HEK293 (cell line): ENCODE measurements around the gene ZNF783.

Experiments
- CTCF ChIA-PET: fragments of 350-600 bp; formaldehyde crosslinking; extraction: SDS; loops from one replicate; lab custom pipeline; 2021; ENCODE audit warnings: antibody characterized with exemption; lab: Yijun Ruan, JAX
- POLR2A ChIA-PET: fragments of 300-600 bp; formaldehyde crosslinking; extraction: SDS; loops from one replicate; lab custom pipeline; 2020; ENCODE audit warnings: antibody characterized with exemption, inconsistent platforms; lab: Yijun Ruan, JAX
- H3K27ac ChIP-seq: fragments of 200-500 bp; sonication (Bioruptor generic); 2 replicates; pipeline ENCODE4 v1.5.1; 2014; ENCODE audit warnings: low read depth, low read length, control low read depth, inconsistent platforms; ENCODE audit errors: extremely low read depth
- H3K36me3 ChIP-seq, 2 experiments: fragments of 200-500 bp in 1 of 2; sonication (Bioruptor generic) in 1 of 2; 1 replicate in 1 of 2; 2 replicates in 1 of 2; pipeline ENCODE4 v1.5.1; 2014 to 2017; ENCODE audit warnings: inconsistent platforms in 2 of 2, low read length in 2 of 2; ENCODE audit not compliant: control insufficient read depth in 2 of 2, insufficient read depth in 1 of 2
- H3K4me1 ChIP-seq: fragments of 200-500 bp; sonication (Bioruptor generic); 2 replicates; pipeline ENCODE4 v1.5.1; 2014; ENCODE audit warnings: mild to moderate bottlenecking, low read length, inconsistent platforms; ENCODE audit not compliant: control insufficient read depth, insufficient read depth
- H3K4me3 ChIP-seq: 2 replicates; pipeline ENCODE4 v1.5.1; 2011; ENCODE audit warnings: low read depth, mild to moderate bottlenecking, control low read depth, low read length, moderate library complexity
- H3K9me3 ChIP-seq: fragments of 200-500 bp; sonication (Bioruptor generic); 2 replicates; pipeline ENCODE4 v1.5.1; 2014; ENCODE audit warnings: low read depth, low read length, inconsistent platforms; ENCODE audit not compliant: control insufficient read depth, insufficient read depth
- GLI2 ChIP-seq: fragments of 450-650 bp; formaldehyde crosslinking; IDR thresholded peaks from 2 replicates; pipeline ENCODE4; 2017; ENCODE audit warnings: missing biosample characterization, missing genetic modification characterization, low read depth, borderline replicate concordance
- HOXA7 ChIP-seq: sonication (generic); formaldehyde crosslinking; IDR thresholded peaks from 2 replicates; pipeline ENCODE4 v1.8.1; 2022; ENCODE audit warnings: missing genetic modification reagents, borderline replicate concordance
- KLF8 ChIP-seq: fragments of 450-650 bp; formaldehyde crosslinking; IDR thresholded peaks from 2 replicates; pipeline ENCODE4 v1.5.1; 2016; ENCODE audit warnings: missing biosample characterization, missing genetic modification characterization
- SP2 ChIP-seq: fragments of 450-650 bp; formaldehyde crosslinking; IDR thresholded peaks from 2 replicates; pipeline ENCODE4 v1.5.1; 2016; ENCODE audit warnings: missing biosample characterization, missing genetic modification characterization
- TRIM28 ChIP-seq: IDR thresholded peaks from 2 replicates; pipeline ENCODE4 v1.6.1; 2011; ENCODE audit warnings: low read length, control low read depth, borderline replicate concordance
- ZBTB48 ChIP-seq: fragments of 450-650 bp; formaldehyde crosslinking; IDR thresholded peaks from 2 replicates; pipeline ENCODE4 v1.5.1; 2016; ENCODE audit warnings: missing biosample characterization, missing genetic modification characterization
- ZFP37 ChIP-seq: fragments of 450-650 bp; formaldehyde crosslinking; IDR thresholded peaks from 2 replicates; pipeline ENCODE4 v1.5.1; 2016; ENCODE audit warnings: missing biosample characterization, missing genetic modification characterization
- ZFP69B ChIP-seq: fragments of 450-650 bp; formaldehyde crosslinking; IDR thresholded peaks from 2 replicates; pipeline ENCODE4 v1.5.1; 2016; ENCODE audit warnings: missing biosample characterization, missing genetic modification characterization
- ZNF121 ChIP-seq: fragments of 450-650 bp; formaldehyde crosslinking; IDR thresholded peaks from 2 replicates; pipeline ENCODE4 v1.5.1; 2016; ENCODE audit warnings: missing biosample characterization, missing genetic modification characterization
- ZNF146 ChIP-seq: fragments of 450-650 bp; formaldehyde crosslinking; IDR thresholded peaks from 2 replicates; pipeline ENCODE4 v1.5.1; 2016; ENCODE audit warnings: missing biosample characterization, missing genetic modification characterization
- ZNF169 ChIP-seq: fragments of 450-650 bp; formaldehyde crosslinking; IDR thresholded peaks from 2 replicates; pipeline ENCODE4 v1.5.1; 2016; ENCODE audit warnings: missing biosample characterization, missing genetic modification characterization
- ZNF202 ChIP-seq: fragments of 450-650 bp; formaldehyde crosslinking; IDR thresholded peaks from 2 replicates; pipeline ENCODE4 v1.5.1; 2016; ENCODE audit warnings: missing biosample characterization, missing genetic modification characterization, borderline replicate concordance
- ZNF221 ChIP-seq: fragments of 450-650 bp; formaldehyde crosslinking; IDR thresholded peaks from 2 replicates; pipeline ENCODE4 v1.5.1; 2017; ENCODE audit warnings: missing biosample characterization, missing genetic modification characterization, borderline replicate concordance
- ZNF24 ChIP-seq: fragments of 450-650 bp; formaldehyde crosslinking; IDR thresholded peaks from 2 replicates; pipeline ENCODE4 v1.5.1; 2016; ENCODE audit warnings: missing biosample characterization, missing genetic modification characterization
- ZNF335 ChIP-seq: fragments of 450-650 bp; formaldehyde crosslinking; conservative IDR thresholded peaks from 2 replicates; pipeline ENCODE4 v1.5.1; 2016; ENCODE audit warnings: missing biosample characterization, missing genetic modification characterization
- ZNF433 ChIP-seq: fragments of 450-650 bp; formaldehyde crosslinking; IDR thresholded peaks from 2 replicates; pipeline ENCODE4 v1.5.1; 2016; ENCODE audit warnings: missing biosample characterization, missing genetic modification characterization, low read depth
- ZNF560 ChIP-seq: fragments of 450-650 bp; formaldehyde crosslinking; IDR thresholded peaks from 2 replicates; pipeline ENCODE4 v1.5.1; 2017; ENCODE audit warnings: missing biosample characterization, missing genetic modification characterization, borderline replicate concordance
- ZNF623 ChIP-seq: fragments of 450-650 bp; formaldehyde crosslinking; IDR thresholded peaks from 2 replicates; pipeline ENCODE4 v1.5.1; 2016; ENCODE audit warnings: missing biosample characterization, missing genetic modification characterization
- ZNF776 ChIP-seq: fragments of 450-650 bp; formaldehyde crosslinking; IDR thresholded peaks from 2 replicates; pipeline ENCODE4 v1.5.0; 2017; ENCODE audit warnings: missing biosample characterization, missing genetic modification characterization, borderline replicate concordance
- ZNF785 ChIP-seq: fragments of 450-650 bp; formaldehyde crosslinking; IDR thresholded peaks from 2 replicates; pipeline ENCODE4 v1.5.1; 2016; ENCODE audit warnings: missing biosample characterization, missing genetic modification characterization
- TF ChIP-seq, protein P1 (sequence below): fragments of 450-650 bp; formaldehyde crosslinking; IDR thresholded peaks from 2 replicates; pipeline ENCODE4 v1.5.1; 2016; ENCODE audit warnings: missing biosample characterization, missing genetic modification characterization, borderline replicate concordance
- TF ChIP-seq, protein P2 (sequence below): fragments of 450-650 bp; formaldehyde crosslinking; IDR thresholded peaks from 2 replicates; pipeline ENCODE4 v1.5.1; 2016; ENCODE audit warnings: missing biosample characterization, missing genetic modification characterization
- TF ChIP-seq, protein P3 (sequence below): fragments of 450-650 bp; formaldehyde crosslinking; IDR thresholded peaks from 2 replicates; pipeline ENCODE4 v1.5.1; 2016; ENCODE audit warnings: missing biosample characterization, missing genetic modification characterization
- TF ChIP-seq, protein P4 (sequence below): fragments of 450-650 bp; formaldehyde crosslinking; IDR thresholded peaks from 2 replicates; pipeline ENCODE4 v1.5.1; 2016; ENCODE audit warnings: missing biosample characterization, missing genetic modification characterization
- TF ChIP-seq, protein P5 (sequence below): fragments of 450-650 bp; formaldehyde crosslinking; IDR thresholded peaks from 2 replicates; pipeline ENCODE4 v1.5.1; 2016; ENCODE audit warnings: missing biosample characterization, missing genetic modification characterization

Gene ZNF783

DNA sequence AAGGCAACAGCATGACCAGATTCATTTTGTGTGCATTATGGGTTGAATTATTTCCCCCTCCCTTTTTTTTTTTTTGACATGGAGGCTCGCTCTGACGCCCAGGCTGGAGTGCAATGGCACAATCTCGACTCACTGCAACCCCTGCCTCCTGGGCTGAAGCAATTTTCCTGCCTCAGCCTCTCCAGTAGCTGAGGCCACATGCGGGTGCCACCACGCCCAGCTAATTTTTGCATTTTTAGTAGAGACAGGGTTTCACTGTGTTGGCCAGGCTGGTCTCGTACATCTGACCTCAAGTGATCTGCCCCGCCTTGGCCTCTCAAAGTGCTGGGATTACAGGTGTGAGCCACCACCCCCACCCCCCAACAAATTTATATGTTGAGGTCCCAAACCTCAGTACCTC lies 42.0 kb downstream of the ZNF783 start (continued):
- TF ChIP-seq, protein P1, sequence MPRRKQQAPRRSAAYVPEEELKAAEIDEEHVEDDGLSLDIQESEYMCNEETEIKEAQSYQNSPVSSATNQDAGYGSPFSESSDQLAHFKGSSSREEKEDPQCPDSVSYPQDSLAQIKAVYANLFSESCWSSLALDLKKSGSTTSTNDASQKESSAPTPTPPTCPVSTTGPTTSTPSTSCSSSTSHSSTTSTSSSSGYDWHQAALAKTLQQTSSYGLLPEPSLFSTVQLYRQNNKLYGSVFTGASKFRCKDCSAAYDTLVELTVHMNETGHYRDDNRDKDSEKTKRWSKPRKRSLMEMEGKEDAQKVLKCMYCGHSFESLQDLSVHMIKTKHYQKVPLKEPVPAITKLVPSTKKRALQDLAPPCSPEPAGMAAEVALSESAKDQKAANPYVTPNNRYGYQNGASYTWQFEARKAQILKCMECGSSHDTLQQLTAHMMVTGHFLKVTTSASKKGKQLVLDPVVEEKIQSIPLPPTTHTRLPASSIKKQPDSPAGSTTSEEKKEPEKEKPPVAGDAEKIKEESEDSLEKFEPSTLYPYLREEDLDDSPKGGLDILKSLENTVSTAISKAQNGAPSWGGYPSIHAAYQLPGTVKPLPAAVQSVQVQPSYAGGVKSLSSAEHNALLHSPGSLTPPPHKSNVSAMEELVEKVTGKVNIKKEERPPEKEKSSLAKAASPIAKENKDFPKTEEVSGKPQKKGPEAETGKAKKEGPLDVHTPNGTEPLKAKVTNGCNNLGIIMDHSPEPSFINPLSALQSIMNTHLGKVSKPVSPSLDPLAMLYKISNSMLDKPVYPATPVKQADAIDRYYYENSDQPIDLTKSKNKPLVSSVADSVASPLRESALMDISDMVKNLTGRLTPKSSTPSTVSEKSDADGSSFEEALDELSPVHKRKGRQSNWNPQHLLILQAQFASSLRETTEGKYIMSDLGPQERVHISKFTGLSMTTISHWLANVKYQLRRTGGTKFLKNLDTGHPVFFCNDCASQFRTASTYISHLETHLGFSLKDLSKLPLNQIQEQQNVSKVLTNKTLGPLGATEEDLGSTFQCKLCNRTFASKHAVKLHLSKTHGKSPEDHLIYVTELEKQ (tag by site-specific recombination) = no peak
- no peak for TF ChIP-seq HOXA7 (CRISPR knock-in tag)
- TF ChIP-seq ZNF785 = no peak
- no peak for TF ChIP-seq ZNF169 (tag by site-specific recombination)
- TF ChIP-seq ZNF221 = no peak
- TF ChIP-seq ZFP37 (tag by site-specific recombination) = no peak
- no peak for TF ChIP-seq TRIM28
- TF ChIP-seq, protein P2, sequence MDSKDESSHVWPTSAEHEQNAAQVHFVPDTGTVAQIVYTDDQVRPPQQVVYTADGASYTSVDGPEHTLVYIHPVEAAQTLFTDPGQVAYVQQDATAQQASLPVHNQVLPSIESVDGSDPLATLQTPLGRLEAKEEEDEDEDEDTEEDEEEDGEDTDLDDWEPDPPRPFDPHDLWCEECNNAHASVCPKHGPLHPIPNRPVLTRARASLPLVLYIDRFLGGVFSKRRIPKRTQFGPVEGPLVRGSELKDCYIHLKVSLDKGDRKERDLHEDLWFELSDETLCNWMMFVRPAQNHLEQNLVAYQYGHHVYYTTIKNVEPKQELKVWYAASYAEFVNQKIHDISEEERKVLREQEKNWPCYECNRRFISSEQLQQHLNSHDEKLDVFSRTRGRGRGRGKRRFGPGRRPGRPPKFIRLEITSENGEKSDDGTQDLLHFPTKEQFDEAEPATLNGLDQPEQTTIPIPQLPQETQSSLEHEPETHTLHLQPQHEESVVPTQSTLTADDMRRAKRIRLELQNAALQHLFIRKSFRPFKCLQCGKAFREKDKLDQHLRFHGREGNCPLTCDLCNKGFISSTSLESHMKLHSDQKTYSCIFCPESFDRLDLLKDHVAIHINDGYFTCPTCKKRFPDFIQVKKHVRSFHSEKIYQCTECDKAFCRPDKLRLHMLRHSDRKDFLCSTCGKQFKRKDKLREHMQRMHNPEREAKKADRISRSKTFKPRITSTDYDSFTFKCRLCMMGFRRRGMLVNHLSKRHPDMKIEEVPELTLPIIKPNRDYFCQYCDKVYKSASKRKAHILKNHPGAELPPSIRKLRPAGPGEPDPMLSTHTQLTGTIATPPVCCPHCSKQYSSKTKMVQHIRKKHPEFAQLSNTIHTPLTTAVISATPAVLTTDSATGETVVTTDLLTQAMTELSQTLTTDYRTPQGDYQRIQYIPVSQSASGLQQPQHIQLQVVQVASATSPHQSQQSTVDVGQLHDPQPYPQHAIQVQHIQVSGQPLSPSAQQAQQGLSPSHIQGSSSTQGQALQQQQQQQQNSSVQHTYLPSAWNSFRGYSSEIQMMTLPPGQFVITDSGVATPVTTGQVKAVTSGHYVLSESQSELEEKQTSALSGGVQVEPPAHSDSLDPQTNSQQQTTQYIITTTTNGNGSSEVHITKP = no peak
- TF ChIP-seq ZNF121 (tag by site-specific recombination) = no peak

DNA sequence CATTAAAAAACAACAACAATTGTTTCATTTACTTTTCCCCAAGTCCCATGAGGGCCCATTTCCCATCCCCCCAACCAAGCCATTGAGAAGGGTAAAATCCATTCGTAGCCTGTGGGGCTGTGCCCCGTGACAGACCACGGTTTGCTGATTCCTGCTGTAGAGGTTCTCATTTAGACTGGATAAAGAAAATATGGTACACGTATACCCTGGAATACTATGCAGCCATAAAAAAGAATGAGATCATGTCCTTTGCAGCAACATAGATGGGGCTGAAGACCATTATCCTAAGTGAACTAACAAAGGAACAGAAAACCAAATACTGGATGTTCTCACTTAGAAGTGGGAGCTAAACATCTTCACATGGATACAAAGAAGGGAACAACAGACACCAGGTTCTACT lies 44.9 kb downstream of the ZNF783 start:
- ChIA-PET CTCF (interaction anchor here (0.6 kb wide), 1 partner anchor 17 kb away, joined by 4 read pairs; no protein-coding TSS in a partner anchor), POLR2A (no interaction called here)
- no peaks in the 10 kb centered on the region for H3K9me3 ChIP-seq
- no peaks in the 10 kb centered on the region for H3K4me1 ChIP-seq
- H3K36me3 ChIP-seq = no peaks in the 10 kb centered on the region
- no peak overlapping the region for H3K4me3 ChIP-seq
- no peak overlapping the region for H3K27ac ChIP-seq
- TF ChIP-seq GLI2 (tag by site-specific recombination) (no peak), ZFP69B (tag by site-specific recombination) (no peak), ZNF776 (tag by site-specific recombination) (no peak), SP2 (tag by site-specific recombination) (no peak), ZNF202 (tag by site-specific recombination) (no peak), ZNF433 (no peak), ZNF623 (no peak), ZNF24 (tag by site-specific recombination) (no peak), ZNF560 (tag by site-specific recombination) (no peak), KLF8 (tag by site-specific recombination) (no peak), ZBTB48 (tag by site-specific recombination) (no peak), ZNF146 (tag by site-specific recombination) (peak; percentile 80; the same call in 1 of the 2 replicates), ZNF335 (no peak)
- TF ChIP-seq, protein P3, sequence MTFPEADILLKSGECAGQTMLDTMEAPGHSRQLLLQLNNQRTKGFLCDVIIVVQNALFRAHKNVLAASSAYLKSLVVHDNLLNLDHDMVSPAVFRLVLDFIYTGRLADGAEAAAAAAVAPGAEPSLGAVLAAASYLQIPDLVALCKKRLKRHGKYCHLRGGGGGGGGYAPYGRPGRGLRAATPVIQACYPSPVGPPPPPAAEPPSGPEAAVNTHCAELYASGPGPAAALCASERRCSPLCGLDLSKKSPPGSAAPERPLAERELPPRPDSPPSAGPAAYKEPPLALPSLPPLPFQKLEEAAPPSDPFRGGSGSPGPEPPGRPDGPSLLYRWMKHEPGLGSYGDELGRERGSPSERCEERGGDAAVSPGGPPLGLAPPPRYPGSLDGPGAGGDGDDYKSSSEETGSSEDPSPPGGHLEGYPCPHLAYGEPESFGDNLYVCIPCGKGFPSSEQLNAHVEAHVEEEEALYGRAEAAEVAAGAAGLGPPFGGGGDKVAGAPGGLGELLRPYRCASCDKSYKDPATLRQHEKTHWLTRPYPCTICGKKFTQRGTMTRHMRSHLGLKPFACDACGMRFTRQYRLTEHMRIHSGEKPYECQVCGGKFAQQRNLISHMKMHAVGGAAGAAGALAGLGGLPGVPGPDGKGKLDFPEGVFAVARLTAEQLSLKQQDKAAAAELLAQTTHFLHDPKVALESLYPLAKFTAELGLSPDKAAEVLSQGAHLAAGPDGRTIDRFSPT (tag by site-specific recombination) = no peak
- TF ChIP-seq, protein P4, sequence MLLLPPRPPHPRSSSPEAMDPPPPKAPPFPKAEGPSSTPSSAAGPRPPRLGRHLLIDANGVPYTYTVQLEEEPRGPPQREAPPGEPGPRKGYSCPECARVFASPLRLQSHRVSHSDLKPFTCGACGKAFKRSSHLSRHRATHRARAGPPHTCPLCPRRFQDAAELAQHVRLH (tag by site-specific recombination) = 0 out of 2 replicates have a peak, but pooled peaks have one; percentile 39
- TF ChIP-seq, protein P5, sequence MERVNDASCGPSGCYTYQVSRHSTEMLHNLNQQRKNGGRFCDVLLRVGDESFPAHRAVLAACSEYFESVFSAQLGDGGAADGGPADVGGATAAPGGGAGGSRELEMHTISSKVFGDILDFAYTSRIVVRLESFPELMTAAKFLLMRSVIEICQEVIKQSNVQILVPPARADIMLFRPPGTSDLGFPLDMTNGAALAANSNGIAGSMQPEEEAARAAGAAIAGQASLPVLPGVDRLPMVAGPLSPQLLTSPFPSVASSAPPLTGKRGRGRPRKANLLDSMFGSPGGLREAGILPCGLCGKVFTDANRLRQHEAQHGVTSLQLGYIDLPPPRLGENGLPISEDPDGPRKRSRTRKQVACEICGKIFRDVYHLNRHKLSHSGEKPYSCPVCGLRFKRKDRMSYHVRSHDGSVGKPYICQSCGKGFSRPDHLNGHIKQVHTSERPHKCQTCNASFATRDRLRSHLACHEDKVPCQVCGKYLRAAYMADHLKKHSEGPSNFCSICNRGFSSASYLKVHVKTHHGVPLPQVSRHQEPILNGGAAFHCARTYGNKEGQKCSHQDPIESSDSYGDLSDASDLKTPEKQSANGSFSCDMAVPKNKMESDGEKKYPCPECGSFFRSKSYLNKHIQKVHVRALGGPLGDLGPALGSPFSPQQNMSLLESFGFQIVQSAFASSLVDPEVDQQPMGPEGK = no peak
